ENCODE measurements around the gene ANKMY1. TPM values are rescaled to one million over a fixed set of nuclear protein-coding genes. Genes with fewer than 3 reads are reported as not detected.

ANKMY1 gene
- total and polyA plus RNA-seq, 12 donors = 1.9 to 15.6 (median 5.3) TPM

DNA sequence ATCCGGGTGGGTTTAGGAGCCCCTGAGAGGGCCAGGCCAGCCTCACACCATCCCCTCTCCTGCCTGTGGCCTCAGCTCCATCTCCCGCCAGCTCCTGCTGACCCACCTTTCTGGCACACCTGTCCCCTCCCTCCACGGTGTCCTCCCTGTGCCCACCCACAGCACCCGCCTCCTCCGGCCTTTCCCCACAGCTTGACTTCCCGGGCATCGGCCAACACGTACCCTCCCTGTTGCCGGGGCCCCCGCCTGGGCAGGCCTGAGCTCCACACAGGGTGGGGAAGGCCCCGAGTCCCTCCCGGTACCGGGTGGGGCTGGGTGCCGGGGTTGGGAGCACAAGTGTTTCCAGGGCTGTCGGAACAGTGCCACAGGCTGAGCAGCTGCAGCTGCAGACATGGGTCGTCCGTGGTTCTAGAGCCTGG lies 115.8 kb downstream of the ANKMY1 start:
- intact Hi-C loops (cut with DNase I) = no loop called here
- DNase-seq = peak in 1 of 2 donors; percentile 14
- Histone ChIP-seq H3K9me3 (no peaks in the 10 kb centered on the region), H3K4me3 (no peak overlapping the region), H3K4me1 (peaks cover 7 to 67% (median 35%) of the 10 kb centered on the region in 9 donors), H3K27ac (no peak overlapping the region), H3K36me3 (peaks cover 0 to 5% (median 0%) of the 10 kb centered on the region in 9 donors), H3K27me3 (peaks cover 0 to 19% (median 12%) of the 10 kb centered on the region in 7 donors)
- WGBS, 2 donors = 72 to 82% methylated on average over 17 of the region's 17 CpGs
- ATAC-seq = no peak
- no peak for TF ChIP-seq CTCF (IDR thresholded peaks at IDR 0.05)

GRCh38 chr2:240441326-240441992 lies 116.3 kb downstream of the ANKMY1 start:
- DNase-seq = peak in 1 of 2 donors; percentile 13
- Histone ChIP-seq H3K4me1 (peaks cover 12 to 71% (median 40%) of the 10 kb centered on the region in 9 donors), H3K27me3 (peaks cover 0 to 24% (median 17%) of the 10 kb centered on the region in 7 donors), H3K9me3 (no peaks in the 10 kb centered on the region), H3K4me3 (no peak overlapping the region), H3K27ac (no peak overlapping the region), H3K36me3 (peaks cover 0 to 5% (median 0%) of the 10 kb centered on the region in 9 donors)
- 80 to 81% methylated on average over 27 of the region's 27 CpGs for WGBS, 2 donors
- no peak for TF ChIP-seq CTCF (IDR thresholded peaks at IDR 0.05)
- ATAC-seq = no peak
- intact Hi-C loops (cut with DNase I) = no loop called here

DNA sequence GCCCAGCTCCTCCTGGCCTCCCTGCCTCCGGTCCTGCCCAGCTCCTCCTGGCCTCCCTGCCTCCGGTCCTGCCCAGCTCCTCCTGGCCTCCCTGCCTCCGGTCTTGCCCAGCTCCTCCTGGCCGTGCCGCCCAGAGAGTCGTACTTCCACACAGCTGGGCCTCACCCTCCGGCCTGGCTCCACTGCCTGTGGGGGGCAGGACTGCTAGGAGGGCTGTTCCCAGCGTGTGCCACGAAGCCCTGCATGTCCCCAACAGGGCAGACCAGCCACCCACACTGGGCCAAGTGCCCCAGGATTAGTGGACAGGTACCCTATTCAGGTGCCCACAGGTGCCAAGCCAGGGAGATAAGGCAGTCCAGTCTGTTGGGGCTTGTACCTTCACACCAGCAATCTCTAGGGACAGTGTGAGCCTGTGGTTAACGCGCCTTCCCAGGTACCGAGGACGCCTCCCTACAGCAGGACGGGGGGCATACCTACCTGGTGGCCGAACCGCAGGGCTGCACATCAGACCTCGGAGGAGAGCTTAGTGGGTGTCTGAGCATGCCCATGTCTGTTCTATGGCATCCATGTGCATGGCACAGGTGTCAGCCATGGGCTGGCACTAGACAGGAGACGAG lies 117.0 kb downstream of the ANKMY1 start:
- peaks cover 0 to 5% (median 0%) of the 10 kb centered on the region in 9 donors for H3K36me3 ChIP-seq
- H3K27ac ChIP-seq = no peak overlapping the region
- no peak for TF ChIP-seq CTCF (IDR thresholded peaks at IDR 0.05)
- intact Hi-C loops (cut with DNase I) = no loop called here
- WGBS, 2 donors = 81 to 90% methylated on average over 17 to 18 of the region's 18 CpGs
- peaks cover 0 to 31% (median 19%) of the 10 kb centered on the region in 7 donors for H3K27me3 ChIP-seq
- no peaks in the 10 kb centered on the region for H3K9me3 ChIP-seq
- peak in 1 of 2 donors; percentile 10 for DNase-seq
- H3K4me3 ChIP-seq = no peak overlapping the region
- peaks cover 12 to 72% (median 41%) of the 10 kb centered on the region in 9 donors for H3K4me1 ChIP-seq
- no peak for ATAC-seq

DNA sequence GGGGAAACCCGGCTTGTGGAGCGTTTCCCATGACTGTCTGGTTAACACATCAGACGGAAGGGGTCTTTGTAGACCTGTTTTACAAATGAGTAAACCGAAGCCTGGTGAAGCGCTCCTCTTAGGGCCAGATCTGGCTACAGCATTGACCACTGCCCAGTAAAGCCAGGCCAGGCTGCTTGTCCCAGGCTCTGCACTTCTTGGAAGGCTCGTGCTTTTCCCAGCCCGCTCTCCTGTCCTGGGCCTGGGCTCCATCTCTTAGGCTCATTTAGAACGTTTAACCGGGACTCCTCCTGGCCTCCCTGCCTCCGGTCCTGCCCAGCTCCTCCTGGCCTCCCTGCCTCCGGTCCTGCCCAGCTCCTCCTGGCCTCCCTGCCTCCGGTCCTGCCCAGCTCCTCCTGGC lies 117.5 kb downstream of the ANKMY1 start:
- H3K27me3 ChIP-seq = peaks cover 0 to 32% (median 19%) of the 10 kb centered on the region in 7 donors
- no peaks in the 10 kb centered on the region for H3K9me3 ChIP-seq
- H3K4me3 ChIP-seq = no peak overlapping the region
- H3K27ac ChIP-seq = no peak overlapping the region
- ATAC-seq (no peak), DNase-seq (peak in 1 of 2 donors; percentile 7)
- 92 to 94% methylated on average over 11 of the region's 12 CpGs for WGBS, 2 donors
- H3K36me3 ChIP-seq = peaks cover 0 to 5% (median 0%) of the 10 kb centered on the region in 9 donors
- peaks cover 12 to 72% (median 41%) of the 10 kb centered on the region in 9 donors for H3K4me1 ChIP-seq
- no peak for TF ChIP-seq CTCF (IDR thresholded peaks at IDR 0.05)
- intact Hi-C loops (cut with DNase I) = no loop called here
